ENCODE measurements around the gene RAB28. TPM values are rescaled to one million over a fixed set of nuclear protein-coding genes. Genes with fewer than 3 reads are reported as not detected.

RAB28 gene
- 11.0 TPM for polyA plus RNA-seq (2012; ENCODE audit: insufficient read length, low read depth)

GRCh38 chr4:13484122-13484748 is at the start of gene RAB28:
Gene RAB28, minus strand, starts transcription at chr4:13484340.
- TF ChIP-seq POLR2AphosphoS5 (IDR thresholded peaks at IDR 0.05; ENCODE audit: low read depth, low read length) (peak; percentile 67; the same call in 1 of the 2 replicates), REST (IDR thresholded peaks at IDR 0.05; ENCODE audit: insufficient read depth in 1 of 2, low read depth in 2 of 2, low read length in 2 of 2) (no peak), SIN3A (IDR thresholded peaks at IDR 0.05; ENCODE audit: borderline replicate concordance, insufficient read depth, low read length) (peak; percentile 16; the same call in 1 of the 2 replicates), FOXP2 (optimal IDR thresholded peaks at IDR 0.05; ENCODE audit: borderline replicate concordance, extremely low read depth, extremely low read length, insufficient read depth) (peak; percentile 23), TAF1 (IDR thresholded peaks at IDR 0.05; ENCODE audit: borderline replicate concordance, insufficient read depth, low read length) (peak; percentile 90)

GRCh38 chr4:13531625-13531998 is 47.5 kb upstream of the RAB28 start:
- TF ChIP-seq REST (IDR thresholded peaks at IDR 0.05; ENCODE audit: insufficient read depth in 1 of 2, low read depth in 2 of 2, low read length in 2 of 2) (no peak), SIN3A (IDR thresholded peaks at IDR 0.05; ENCODE audit: borderline replicate concordance, insufficient read depth, low read length) (no peak), TAF1 (IDR thresholded peaks at IDR 0.05; ENCODE audit: borderline replicate concordance, insufficient read depth, low read length) (no peak), FOXP2 (optimal IDR thresholded peaks at IDR 0.05; ENCODE audit: borderline replicate concordance, extremely low read depth, extremely low read length, insufficient read depth) (no peak), POLR2AphosphoS5 (IDR thresholded peaks at IDR 0.05; ENCODE audit: low read depth, low read length) (no peak)

GRCh38 chr4:13530823-13531624 is 46.9 kb upstream of the RAB28 start:
- no peak for TF ChIP-seq SIN3A (IDR thresholded peaks at IDR 0.05; ENCODE audit: borderline replicate concordance, insufficient read depth, low read length)
- TF ChIP-seq TAF1 (IDR thresholded peaks at IDR 0.05; ENCODE audit: borderline replicate concordance, insufficient read depth, low read length): no peak
- no peak for TF ChIP-seq POLR2AphosphoS5 (IDR thresholded peaks at IDR 0.05; ENCODE audit: low read depth, low read length)
- TF ChIP-seq REST (IDR thresholded peaks at IDR 0.05; ENCODE audit: insufficient read depth in 1 of 2, low read depth in 2 of 2, low read length in 2 of 2): no peak
- TF ChIP-seq FOXP2 (optimal IDR thresholded peaks at IDR 0.05; ENCODE audit: borderline replicate concordance, extremely low read depth, extremely low read length, insufficient read depth): no peak

- no peak for TF ChIP-seq FOXP2 (optimal IDR thresholded peaks at IDR 0.05; ENCODE audit: borderline replicate concordance, extremely low read depth, extremely low read length, insufficient read depth)
- no peak for TF ChIP-seq SIN3A (IDR thresholded peaks at IDR 0.05; ENCODE audit: borderline replicate concordance, insufficient read depth, low read length)
- no peak for TF ChIP-seq REST (IDR thresholded peaks at IDR 0.05; ENCODE audit: insufficient read depth in 1 of 2, low read depth in 2 of 2, low read length in 2 of 2)
- no peak for TF ChIP-seq POLR2AphosphoS5 (IDR thresholded peaks at IDR 0.05; ENCODE audit: low read depth, low read length)
Measured at GRCh38 chr4:13529128-13529919, 45.2 kb upstream of the RAB28 start.
